Measurements from ENCODE around the gene RNF144B.

The RNF144B gene

GRCh38 chr6:18506382-18507017 is 119.3 kb downstream of the RNF144B start:
- H3K27ac ChIP-seq: no peak overlapping the region
- TF ChIP-seq, protein P1, sequence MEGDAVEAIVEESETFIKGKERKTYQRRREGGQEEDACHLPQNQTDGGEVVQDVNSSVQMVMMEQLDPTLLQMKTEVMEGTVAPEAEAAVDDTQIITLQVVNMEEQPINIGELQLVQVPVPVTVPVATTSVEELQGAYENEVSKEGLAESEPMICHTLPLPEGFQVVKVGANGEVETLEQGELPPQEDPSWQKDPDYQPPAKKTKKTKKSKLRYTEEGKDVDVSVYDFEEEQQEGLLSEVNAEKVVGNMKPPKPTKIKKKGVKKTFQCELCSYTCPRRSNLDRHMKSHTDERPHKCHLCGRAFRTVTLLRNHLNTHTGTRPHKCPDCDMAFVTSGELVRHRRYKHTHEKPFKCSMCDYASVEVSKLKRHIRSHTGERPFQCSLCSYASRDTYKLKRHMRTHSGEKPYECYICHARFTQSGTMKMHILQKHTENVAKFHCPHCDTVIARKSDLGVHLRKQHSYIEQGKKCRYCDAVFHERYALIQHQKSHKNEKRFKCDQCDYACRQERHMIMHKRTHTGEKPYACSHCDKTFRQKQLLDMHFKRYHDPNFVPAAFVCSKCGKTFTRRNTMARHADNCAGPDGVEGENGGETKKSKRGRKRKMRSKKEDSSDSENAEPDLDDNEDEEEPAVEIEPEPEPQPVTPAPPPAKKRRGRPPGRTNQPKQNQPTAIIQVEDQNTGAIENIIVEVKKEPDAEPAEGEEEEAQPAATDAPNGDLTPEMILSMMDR (conservative IDR thresholded peaks at IDR 0.05): no peak

- TF ChIP-seq, protein P1 (conservative IDR thresholded peaks at IDR 0.05): no peak
- no peak overlapping the region for H3K27ac ChIP-seq
Observed at GRCh38 chr6:18507018-18507415, 119.9 kb downstream of the RNF144B start.

DNA sequence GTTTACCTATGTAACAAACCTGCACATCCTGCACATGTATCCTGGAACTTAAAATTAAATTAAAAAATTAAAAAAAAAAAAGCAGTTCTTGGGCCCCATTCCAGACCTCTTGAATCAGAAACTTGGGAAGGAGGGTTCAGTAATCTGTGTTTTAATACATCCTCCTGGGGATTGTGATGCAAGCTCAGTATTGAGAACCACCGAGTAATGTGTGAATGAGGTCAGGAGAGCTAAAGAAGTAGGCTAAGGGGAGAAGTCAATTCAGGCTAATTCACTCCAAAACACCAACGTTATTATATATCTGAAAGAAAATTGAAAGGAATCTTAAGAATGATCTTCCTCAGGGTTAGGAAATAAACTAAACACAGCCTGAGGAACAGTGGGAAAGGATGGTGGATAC is 120.4 kb downstream of the RNF144B start:
- TF ChIP-seq, protein P1 (conservative IDR thresholded peaks at IDR 0.05): no peak
- H3K27ac ChIP-seq: no peak overlapping the region

- TF ChIP-seq, protein P1 (conservative IDR thresholded peaks at IDR 0.05): no peak
- no peak overlapping the region for H3K27ac ChIP-seq
Observed at GRCh38 chr6:18509871-18510643, 122.9 kb downstream of the RNF144B start.

DNA sequence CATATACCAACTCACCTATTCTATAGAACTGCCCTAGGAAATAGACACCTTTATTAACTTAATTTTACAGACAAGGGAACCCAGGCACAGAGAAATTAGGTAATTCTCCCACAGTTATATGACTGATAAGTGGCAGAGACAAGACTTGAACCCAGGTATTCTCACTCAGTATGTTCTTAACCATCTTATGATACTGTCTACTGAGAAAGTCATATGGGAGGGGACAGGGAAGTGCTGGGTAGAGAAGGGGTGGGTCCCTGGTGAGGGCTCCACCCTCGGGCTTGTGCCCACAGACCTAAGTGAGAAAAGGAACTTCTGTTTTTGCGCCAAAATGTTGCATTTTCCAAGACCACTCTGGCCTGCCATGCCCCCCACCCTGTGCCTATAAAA is 123.5 kb downstream of the RNF144B start:
- TF ChIP-seq, protein P1 (conservative IDR thresholded peaks at IDR 0.05): no peak
- no peak overlapping the region for H3K27ac ChIP-seq

- TF ChIP-seq, protein P1 (conservative IDR thresholded peaks at IDR 0.05): no peak
- H3K27ac ChIP-seq: no peak overlapping the region
Observed at GRCh38 chr6:18511211-18511610, 124.1 kb downstream of the RNF144B start.

GRCh38 chr6:18513253-18513798 is 126.2 kb downstream of the RNF144B start:
- H3K27ac ChIP-seq: no peak overlapping the region
- TF ChIP-seq, protein P1 (conservative IDR thresholded peaks at IDR 0.05): no peak
